Keratinocyte (primary cell): ENCODE results near the gene PHAF1.

ENCODE experiments used
- EZH2 ChIP-seq: IDR thresholded peaks from one replicate; pipeline ENCODE4 v1.6.1; 2012; ENCODE audit warnings: inconsistent platforms, mild to moderate bottlenecking, low read length, moderate library complexity
- TF ChIP-seq, protein P1 (sequence below), 3 experiments: IDR thresholded peaks in 1 of 3; conservative IDR thresholded peaks in 1 of 3; optimal IDR thresholded peaks in 1 of 3; 2 replicates in 2 of 3; 3 replicates in 1 of 3; pipeline versions ENCODE3 to v1.5.1; 2011; ENCODE audit warnings: low read length in 3 of 3, mild to moderate bottlenecking in 3 of 3, moderate library complexity in 2 of 3, control low read depth in 1 of 3, inconsistent platforms in 1 of 3; ENCODE audit not compliant: insufficient read depth in 2 of 3; ENCODE audit errors: extremely low read depth in 1 of 3

DNA sequence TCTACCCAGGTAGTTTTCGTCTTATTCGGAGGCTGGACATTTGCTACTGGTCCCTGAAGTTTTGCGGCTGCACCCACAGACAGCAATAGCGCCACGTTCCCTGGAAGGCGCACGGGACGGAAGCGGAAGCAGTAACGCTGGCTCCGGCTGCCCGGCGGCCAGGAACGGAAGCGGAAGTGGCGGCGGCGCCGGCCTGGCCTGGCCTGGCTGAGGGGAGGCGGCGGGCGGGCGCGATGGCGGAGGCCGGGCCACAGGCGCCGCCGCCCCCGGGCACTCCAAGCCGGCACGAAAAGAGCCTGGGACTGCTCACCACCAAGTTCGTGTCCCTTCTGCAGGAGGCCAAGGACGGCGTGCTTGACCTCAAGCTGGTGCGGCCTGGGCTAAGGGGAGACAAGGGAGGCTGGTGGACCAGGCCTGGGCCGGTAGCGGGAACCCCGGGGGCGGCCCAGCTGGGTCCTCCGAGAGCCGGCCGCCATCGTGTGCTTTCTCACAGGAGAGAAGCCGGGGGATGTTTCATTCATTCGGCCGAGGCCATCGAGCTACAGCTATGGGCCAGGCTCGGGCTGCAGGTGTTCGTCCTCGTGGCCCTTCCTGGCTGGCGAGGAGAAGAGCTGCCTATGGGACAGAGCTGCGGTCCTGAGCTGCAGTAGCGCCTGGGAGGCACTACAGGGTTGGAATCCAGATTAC lies 82.4 kb downstream of the PHAF1 start, which contains the start of gene E2F4:
- TF ChIP-seq, protein P1, sequence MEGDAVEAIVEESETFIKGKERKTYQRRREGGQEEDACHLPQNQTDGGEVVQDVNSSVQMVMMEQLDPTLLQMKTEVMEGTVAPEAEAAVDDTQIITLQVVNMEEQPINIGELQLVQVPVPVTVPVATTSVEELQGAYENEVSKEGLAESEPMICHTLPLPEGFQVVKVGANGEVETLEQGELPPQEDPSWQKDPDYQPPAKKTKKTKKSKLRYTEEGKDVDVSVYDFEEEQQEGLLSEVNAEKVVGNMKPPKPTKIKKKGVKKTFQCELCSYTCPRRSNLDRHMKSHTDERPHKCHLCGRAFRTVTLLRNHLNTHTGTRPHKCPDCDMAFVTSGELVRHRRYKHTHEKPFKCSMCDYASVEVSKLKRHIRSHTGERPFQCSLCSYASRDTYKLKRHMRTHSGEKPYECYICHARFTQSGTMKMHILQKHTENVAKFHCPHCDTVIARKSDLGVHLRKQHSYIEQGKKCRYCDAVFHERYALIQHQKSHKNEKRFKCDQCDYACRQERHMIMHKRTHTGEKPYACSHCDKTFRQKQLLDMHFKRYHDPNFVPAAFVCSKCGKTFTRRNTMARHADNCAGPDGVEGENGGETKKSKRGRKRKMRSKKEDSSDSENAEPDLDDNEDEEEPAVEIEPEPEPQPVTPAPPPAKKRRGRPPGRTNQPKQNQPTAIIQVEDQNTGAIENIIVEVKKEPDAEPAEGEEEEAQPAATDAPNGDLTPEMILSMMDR (optimal IDR thresholded peaks at IDR 0.05 in 1 of 3, IDR thresholded peaks at IDR 0.05 in 1 of 3, conservative IDR thresholded peaks at IDR 0.05 in 1 of 3; ENCODE audit: extremely low read depth in 1 of 3, insufficient read depth in 2 of 3, low read length in 3 of 3), result no peak
- TF ChIP-seq EZH2, result peak; percentile 55
